GM15510 (cell line): ENCODE measurements around the gene FNDC3A.

Experiments used
- POLR2A ChIP-seq: IDR thresholded peaks from 3 replicates; pipeline ENCODE4 v1.6.1; 2011; ENCODE audit warnings: borderline replicate concordance; ENCODE audit not compliant: insufficient read length; ENCODE audit errors: extremely low read depth

FNDC3A gene, protein sequence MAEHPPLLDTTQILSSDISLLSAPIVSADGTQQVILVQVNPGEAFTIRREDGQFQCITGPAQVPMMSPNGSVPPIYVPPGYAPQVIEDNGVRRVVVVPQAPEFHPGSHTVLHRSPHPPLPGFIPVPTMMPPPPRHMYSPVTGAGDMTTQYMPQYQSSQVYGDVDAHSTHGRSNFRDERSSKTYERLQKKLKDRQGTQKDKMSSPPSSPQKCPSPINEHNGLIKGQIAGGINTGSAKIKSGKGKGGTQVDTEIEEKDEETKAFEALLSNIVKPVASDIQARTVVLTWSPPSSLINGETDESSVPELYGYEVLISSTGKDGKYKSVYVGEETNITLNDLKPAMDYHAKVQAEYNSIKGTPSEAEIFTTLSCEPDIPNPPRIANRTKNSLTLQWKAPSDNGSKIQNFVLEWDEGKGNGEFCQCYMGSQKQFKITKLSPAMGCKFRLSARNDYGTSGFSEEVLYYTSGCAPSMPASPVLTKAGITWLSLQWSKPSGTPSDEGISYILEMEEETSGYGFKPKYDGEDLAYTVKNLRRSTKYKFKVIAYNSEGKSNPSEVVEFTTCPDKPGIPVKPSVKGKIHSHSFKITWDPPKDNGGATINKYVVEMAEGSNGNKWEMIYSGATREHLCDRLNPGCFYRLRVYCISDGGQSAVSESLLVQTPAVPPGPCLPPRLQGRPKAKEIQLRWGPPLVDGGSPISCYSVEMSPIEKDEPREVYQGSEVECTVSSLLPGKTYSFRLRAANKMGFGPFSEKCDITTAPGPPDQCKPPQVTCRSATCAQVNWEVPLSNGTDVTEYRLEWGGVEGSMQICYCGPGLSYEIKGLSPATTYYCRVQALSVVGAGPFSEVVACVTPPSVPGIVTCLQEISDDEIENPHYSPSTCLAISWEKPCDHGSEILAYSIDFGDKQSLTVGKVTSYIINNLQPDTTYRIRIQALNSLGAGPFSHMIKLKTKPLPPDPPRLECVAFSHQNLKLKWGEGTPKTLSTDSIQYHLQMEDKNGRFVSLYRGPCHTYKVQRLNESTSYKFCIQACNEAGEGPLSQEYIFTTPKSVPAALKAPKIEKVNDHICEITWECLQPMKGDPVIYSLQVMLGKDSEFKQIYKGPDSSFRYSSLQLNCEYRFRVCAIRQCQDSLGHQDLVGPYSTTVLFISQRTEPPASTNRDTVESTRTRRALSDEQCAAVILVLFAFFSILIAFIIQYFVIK

DNA sequence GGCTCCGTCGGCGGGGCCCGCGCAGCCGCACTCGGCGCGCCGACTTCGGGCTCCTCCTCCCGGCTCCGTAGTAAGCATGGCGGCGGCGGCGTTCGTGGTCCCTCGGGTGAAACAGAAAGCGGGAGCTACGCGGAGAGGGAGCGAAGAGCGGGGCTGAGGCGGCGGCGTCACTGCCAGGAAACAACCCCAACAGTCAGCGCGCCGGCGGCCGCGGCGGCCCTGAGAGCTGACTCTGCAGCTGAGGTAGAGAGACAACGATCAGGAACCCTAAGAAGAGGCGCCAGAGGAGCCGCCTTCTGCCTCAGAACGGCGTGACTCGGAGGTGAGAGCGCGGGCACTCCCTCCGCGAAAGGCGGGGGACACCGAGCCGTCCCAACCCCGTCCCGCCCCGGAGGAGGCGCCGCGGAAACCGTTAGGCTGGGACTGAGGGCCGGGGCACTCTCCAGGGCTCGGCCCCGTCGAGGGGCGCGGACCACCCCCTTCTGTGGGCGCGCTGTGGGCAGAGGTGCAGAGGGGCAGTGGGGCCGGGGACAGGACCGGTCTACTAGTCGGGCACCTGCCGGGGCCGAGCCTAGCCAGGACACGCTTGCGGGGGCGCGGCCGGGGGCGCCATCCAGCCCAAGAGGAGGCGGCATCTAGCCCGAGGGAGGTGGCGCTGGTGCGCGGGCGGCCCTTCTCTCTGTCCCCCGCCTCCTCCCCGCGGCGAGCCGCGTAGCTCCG lies at the start of gene FNDC3A:
Gene FNDC3A (plus strand): TSS at position 57 of the 720 bp plus-strand sequence. CDS start 30,279 bp downstream, outside the sequence.
- TF ChIP-seq POLR2A = peak; percentile 59

GRCh38 chr13:48928757-48929430 lies 46.8 kb upstream of the FNDC3A start:
- TF ChIP-seq POLR2A = no peak

GRCh38 chr13:48930918-48931317 lies 44.8 kb upstream of the FNDC3A start:
- no peak for TF ChIP-seq POLR2A

- TF ChIP-seq POLR2A = no peak
Observed at GRCh38 chr13:48938308-48938943, 37.3 kb upstream of the FNDC3A start.

DNA sequence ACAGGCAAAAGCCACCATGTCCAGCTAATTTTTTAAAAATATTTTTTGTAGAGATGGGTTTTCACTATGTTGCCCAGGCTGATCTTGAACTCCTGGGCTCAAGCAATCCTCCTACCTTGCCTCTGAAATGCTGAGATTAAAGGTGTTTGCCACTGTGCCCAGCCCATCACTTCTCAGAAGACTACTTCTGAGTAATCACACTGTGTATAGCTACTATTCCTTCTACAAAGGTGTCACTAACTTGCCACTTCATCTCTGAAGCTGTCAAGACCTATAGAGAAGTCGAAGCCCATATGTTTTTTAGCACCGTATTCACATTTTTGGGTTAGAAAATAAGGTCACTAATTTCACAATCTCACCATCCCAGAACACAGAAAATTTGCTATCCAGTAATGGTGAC lies 36.0 kb upstream of the FNDC3A start:
- no peak for TF ChIP-seq POLR2A

GRCh38 chr13:48942131-48942530 lies 33.6 kb upstream of the FNDC3A start:
- no peak for TF ChIP-seq POLR2A

GRCh38 chr13:48944221-48944620 lies 31.5 kb upstream of the FNDC3A start:
- TF ChIP-seq POLR2A = no peak

- TF ChIP-seq POLR2A = no peak
Observed at GRCh38 chr13:48945626-48946025, 30.1 kb upstream of the FNDC3A start.

- no peak for TF ChIP-seq POLR2A
Observed at GRCh38 chr13:48946163-48946562, 29.5 kb upstream of the FNDC3A start.

DNA sequence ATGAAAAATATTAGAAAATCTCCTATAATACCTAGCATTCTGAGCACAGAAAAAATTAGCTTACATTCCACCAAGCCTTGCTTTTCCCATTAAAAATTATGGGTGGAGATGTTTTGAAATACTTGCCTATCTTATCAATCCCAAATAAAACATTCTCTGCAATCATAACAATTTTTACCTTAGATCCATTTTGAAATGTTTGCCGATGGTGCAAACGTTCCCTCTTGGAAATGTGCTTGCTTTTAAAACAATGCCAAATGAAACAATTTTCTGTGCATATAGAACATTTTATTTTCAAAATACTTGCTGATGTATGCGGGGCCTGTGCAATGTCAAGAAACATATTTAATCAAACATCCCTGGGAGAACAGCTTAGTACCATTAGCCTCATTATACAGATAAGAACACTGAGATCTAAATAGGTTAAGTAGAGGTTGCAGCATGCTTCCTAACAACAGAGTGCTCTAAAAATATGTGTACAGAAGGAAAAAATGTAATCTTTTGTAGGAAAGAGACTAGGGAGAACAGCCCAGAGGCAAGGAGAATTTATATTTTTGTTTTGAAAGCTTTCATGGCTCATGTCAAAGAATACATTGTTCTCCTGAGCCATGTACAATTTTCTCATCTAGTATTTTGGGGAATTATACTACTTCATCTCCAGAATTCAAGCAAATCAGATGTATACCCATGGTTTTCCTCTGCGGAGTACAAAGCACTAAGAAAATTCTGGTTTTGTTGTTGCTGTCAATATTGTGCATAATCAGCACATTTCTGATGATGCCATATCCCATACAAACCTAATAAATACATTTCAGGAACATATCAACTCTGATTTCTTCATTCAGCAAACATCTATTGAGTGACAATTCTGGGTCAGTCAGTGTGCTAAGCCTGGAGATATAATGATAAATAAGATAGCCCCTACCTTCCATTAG lies 25.9 kb upstream of the FNDC3A start:
- TF ChIP-seq POLR2A = no peak

DNA sequence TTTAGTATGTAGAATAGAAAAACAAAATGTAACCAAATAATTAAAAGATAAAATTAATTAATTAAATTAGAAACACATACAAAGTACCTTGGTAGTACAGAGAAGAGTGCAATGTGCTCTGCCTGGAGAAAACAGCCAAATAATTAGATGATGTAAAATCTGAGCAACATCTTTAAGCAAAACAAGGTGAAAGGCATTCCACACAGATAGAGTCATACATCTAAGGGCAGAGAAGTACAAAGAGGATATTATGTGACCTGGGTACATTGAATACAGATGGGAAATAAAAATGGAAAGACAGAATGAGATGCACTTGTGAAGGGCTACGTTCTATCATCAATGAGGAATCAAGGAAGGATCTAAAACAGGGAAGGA lies 25.2 kb upstream of the FNDC3A start:
- TF ChIP-seq POLR2A = no peak

DNA sequence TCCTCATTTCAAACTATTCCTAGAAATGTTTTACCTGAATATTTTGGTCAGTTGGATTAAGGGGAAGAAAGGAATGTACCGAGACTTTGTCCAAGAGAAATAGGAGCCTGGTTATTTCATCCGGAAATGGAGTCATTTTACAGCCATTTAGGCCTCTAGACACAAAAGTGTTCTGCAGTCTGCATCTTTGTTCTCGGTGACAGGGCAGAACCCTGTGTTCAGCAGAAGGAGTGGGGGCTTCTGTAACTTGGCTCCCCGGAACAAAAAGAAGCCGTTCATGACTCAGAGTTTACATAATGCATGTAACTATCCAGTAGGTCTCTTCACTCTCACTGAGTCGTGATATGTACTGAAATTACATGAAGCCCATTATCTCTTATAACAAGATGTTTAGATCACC lies 21.6 kb upstream of the FNDC3A start:
- TF ChIP-seq POLR2A = no peak
